CD4-positive, alpha-beta T cell treated with Interleukin-2 at 100 ng/mL for 4 hours (primary cell): ENCODE results near the gene CCR4.
"Not testable (repeated sequence)": the region's sequence is repeated elsewhere in the genome, so short reads cannot be mapped to it uniquely, and the experiment has no call there.

Experiments
- DNase-seq: peaks from one replicate; pipeline ENCODE4 v3.0.0-alpha.2; 2020; ENCODE audit warnings: low spot score

Gene CCR4

GRCh38 chr3:32983124-32983523 lies 31.7 kb downstream of the CCR4 start:
- DNase-seq = no peak

GRCh38 chr3:32984918-32985317 lies 33.5 kb downstream of the CCR4 start:
- DNase-seq = not testable (repeated sequence)

DNA sequence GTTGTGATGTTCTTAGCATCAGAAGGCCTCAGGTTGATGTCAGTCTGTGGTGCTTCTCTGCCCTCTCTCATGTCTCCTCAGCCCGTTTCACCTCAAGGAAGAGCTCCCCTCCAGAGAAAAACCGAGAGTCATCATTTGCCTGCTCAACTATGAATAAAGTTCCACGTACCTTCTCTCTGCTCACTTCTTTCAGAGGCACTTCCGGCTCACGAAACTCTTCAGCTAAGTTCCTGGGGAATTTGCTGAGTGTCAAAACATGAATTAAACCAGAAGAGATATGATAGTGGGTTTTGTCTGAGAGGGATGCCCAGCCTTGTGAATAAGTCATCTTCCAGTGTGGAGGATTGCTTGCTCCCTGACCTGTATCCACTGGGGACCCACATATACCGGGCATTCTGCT lies 37.7 kb downstream of the CCR4 start:
- no peak for DNase-seq

GRCh38 chr3:32990116-32990515 lies 38.7 kb downstream of the CCR4 start:
- no peak for DNase-seq

- DNase-seq = no peak
Observed at GRCh38 chr3:32991781-32992180, 40.3 kb downstream of the CCR4 start.

DNA sequence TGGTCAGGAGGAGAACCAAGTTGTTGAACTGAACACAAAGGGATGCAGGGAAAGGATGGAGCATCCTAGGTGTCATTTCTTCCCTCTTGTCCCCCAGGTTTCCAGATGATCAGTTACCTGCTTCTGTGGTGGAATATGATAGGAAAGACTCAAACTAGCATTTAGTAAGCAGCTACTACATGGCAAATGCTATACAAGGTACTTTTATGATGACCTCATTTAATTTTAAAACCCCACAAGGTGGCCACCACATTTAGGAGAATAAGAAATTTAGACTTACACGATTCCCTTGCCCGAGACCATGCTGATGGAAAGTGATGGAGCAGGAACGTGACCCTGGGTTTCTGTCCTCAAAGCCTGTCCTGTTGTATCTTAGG lies 40.9 kb downstream of the CCR4 start:
- DNase-seq = no peak

DNA sequence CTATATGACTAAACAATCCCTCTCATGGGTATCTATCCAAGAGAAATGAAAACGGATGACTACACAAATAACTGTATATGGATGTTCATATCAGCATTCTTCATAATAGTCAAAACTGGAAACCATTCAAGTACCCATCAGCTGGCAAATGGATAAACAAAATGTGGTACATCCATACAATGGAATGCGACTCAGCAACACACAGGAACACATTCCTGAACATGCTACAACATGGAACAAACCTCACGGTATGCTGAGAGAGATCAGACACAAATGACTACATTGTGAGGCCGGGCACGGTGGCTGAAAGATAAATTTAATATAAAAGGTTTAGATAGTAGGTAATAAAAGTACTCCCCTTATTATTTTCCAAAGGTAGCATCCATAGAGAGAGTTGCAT lies 42.6 kb downstream of the CCR4 start:
- DNase-seq = no peak

GRCh38 chr3:32995098-32995497 lies 43.7 kb downstream of the CCR4 start:
- DNase-seq = no peak

GRCh38 chr3:32996048-32996754 lies 44.8 kb downstream of the CCR4 start:
- no peak for DNase-seq

DNA sequence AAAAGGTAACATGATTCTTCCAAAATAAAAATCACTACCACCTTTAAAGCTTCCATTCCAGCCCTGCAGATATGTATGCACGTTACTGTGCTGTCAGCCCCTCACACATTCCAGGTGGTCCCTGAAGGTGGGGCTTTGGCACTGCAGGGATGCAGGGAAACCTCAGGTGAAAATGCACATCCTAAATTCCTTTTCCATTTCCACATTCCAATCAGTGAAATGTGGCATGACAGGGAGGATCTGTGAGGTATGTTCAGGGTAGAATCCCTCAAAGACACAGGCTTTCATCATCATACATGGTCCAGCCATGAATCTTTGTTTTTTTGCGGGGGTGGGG lies 45.3 kb downstream of the CCR4 start:
- no peak for DNase-seq

- DNase-seq = peak; percentile 44
Observed at GRCh38 chr3:32998631-32999451, 47.4 kb downstream of the CCR4 start.

GRCh38 chr3:33000691-33001385 lies 49.4 kb downstream of the CCR4 start:
- DNase-seq = no peak

DNA sequence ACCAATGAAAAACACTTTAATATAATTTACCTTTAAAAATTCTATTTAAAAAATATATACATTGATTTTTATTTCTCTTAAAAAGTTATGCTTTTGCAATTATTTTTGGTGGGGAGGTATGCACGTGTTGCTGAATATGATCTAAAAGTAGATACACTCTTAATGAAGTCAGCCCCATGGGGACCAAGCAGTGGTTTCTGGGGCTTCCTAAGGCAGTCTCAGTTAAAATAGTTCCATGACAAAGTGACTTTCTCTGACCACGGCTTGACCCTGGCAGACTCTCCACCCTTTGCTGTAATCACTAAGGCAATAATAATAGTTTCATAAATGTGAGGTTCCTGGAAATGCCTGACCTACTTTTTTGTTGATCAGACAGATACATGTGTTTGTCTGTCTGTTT lies 50.4 kb downstream of the CCR4 start:
- DNase-seq = peak; percentile 44

DNA sequence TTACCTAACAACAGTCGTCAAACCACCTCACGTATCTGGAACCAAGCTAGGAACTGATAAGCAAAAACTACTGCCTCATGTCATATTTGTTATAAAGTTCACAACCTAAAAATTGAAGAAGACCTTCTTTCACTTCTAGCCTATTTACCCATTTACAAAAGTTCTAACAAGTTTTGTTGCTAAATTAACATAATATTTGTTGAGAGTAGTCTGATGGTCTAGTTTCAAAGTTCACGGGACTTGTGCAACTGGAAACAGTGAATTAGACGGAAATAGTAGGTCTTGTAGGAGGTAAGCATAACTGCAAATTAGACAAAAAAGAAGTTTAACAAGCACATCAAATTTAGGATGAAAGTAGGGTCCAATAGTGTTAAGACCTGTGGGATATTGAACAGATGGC lies 51.9 kb downstream of the CCR4 start:
- DNase-seq = no peak

DNA sequence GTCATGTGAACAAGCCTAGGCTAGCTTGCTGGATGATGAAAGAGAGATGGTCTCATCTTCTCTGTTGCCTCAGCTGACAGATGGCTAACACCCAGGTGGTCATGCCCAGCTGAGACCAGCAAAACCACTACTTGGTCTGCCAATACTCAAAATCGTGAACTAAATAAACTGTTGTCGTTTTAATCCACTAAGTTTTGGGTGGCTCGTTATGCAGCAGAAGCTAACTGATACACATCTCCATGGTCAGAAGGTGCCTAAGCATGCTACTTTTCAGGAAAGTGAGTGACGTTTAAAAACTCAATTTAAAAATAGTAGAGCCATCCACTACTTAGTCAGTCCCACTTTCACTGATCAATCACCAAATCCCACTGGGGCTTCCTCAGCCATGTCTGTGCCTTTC lies 52.8 kb downstream of the CCR4 start:
- no peak for DNase-seq

- no peak for DNase-seq
Observed at GRCh38 chr3:33004961-33005360, 53.5 kb downstream of the CCR4 start.
